ENCODE results near the gene SNX10.

SNX10 gene

GRCh38 chr7:26397796-26398426 lies 106.2 kb downstream of the SNX10 start:
- no peak for DNase-seq (ENCODE audit: low read depth, low spot score)
- H3K27ac ChIP-seq: no peak overlapping the region

- DNase-seq (ENCODE audit: low read depth, low spot score): no peak
- no peak overlapping the region for H3K27ac ChIP-seq
These were observed 106.7 kb downstream of the SNX10 start for GRCh38 chr7:26398427-26398755.

DNA sequence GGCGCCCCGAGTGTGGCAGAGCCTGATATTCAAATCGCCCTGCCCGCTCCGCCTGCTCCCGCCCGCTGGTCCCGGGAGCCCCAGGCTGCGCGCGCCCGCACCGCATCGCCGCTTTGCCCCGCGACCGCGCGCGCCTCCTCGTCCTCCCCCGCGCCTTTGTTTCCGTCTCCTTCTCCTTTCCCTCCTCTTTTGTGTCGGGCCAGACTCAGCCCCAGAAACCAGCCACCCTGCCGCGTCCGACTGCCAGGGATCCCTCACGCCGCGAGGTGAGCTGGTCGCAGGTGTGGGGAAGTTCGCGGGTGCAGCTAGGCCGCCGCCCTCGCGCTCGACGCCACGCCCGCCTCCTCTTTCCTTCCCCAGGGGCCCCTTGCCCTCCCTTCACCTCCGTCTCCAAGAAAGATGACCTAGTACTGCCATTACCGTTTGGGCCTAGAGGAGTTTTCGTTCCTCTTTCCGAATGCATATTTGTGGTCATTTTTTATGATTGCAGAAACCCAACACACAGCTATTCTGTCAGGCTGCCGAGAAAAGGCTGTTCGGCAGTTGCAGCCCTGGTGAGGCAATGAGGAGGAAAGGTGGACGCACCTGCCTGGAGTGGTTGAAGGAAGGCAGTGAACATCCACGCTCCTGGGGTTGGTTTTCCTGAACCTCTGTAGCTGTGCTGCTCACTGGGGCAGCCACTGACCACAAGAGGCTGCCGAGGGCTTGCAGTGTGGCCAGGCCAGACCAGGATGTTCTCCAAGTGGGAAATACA lies 107.3 kb downstream of the SNX10 start:
- peak; percentile 10 for DNase-seq (ENCODE audit: low read depth, low spot score)

DNA sequence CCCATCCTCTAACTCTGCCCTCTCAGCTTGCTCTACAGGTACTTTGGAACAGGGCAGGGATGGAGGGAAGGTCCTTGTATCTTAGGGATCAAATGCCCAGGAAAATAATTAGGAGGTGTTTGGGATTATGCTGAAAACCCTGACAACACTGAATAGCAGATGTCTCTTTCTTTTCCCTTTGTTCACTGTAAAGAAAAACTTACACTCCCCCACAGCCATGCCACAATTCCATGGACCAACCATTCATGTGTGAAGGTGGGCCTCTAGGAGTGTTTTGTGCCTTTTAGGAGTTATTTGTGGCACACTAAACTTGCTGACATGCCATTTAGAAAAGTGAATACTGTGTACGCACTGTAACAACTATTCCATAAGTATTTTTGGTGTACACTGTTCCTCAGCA lies 108.1 kb downstream of the SNX10 start:
- DNase-seq (ENCODE audit: low read depth, low spot score): no peak
- no peak overlapping the region for H3K27ac ChIP-seq

More for the DNA sequence above, 107.3 kb downstream of the SNX10 start:
- H3K27ac ChIP-seq: no peak overlapping the region

- H3K27ac ChIP-seq: no peak overlapping the region
These were observed 112.0 kb downstream of the SNX10 start for GRCh38 chr7:26403640-26404039.

DNA sequence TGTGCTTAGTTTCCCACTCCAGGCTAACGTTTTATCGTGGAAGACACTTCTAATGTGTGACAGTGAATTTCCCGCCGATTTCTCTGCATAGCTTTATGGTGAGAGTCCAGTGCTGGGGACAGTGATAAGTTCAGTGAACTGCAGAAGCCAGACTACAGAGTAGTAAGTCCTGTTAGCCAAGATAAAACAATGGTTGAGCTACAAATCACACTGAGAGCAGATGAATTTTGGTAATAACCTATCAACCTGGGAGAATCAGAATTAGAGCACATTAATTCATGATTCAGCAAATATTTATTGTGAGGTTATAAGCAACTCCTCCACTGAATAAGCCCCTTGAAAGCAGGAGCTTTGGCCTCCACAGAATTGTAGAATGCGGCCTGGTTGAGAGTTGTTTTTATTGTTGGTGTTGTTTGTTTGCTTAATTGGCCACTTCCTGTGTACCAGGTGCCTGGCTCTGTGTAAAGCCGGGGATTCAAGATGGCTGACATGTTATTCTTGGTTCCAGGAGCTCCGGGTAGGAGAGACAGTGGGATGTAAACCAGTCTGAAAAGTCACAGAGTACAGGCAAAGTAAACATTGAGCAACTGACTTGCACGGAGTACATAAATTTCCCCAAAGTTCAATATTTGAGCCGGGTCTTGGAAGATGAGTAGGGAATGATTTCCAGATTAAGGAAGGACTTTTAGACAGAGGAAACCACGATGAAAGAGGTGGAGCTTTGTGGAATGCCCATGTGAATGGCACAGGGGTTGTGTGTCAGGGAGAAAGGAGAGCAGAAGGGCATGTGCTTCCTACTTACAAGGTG lies 112.7 kb downstream of the SNX10 start:
- no peak overlapping the region for H3K27ac ChIP-seq

More at GRCh38 chr7:26403640-26404039, 112.0 kb downstream of the SNX10 start:
- no peak for DNase-seq (ENCODE audit: low read depth, low spot score)

DNA sequence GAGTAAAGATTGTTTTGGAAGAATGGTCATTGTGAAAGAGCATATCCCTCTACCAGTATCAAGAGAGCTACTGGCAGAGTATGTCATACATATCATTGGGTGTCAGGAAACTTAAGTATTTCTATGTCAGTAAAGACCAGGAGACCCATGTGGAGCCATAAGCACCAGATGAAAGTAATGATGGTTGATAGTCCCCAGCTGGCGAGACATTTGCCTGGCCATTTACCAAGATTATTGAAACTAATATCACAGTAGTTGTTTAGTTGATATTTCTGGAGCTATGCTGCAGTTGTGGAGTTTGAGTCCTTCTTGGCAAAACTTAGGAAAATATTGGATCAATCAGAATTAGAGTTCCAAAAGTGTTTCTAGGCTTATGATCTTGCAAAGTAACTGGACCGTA lies 114.8 kb downstream of the SNX10 start:
- DNase-seq (ENCODE audit: low read depth, low spot score): no peak
- H3K27ac ChIP-seq: no peak overlapping the region

More for the DNA sequence above, 112.7 kb downstream of the SNX10 start:
- DNase-seq (ENCODE audit: low read depth, low spot score): no peak

GRCh38 chr7:26409661-26410547 lies 118.2 kb downstream of the SNX10 start:
- no peak for DNase-seq (ENCODE audit: low read depth, low spot score)
- no peak overlapping the region for H3K27ac ChIP-seq

DNA sequence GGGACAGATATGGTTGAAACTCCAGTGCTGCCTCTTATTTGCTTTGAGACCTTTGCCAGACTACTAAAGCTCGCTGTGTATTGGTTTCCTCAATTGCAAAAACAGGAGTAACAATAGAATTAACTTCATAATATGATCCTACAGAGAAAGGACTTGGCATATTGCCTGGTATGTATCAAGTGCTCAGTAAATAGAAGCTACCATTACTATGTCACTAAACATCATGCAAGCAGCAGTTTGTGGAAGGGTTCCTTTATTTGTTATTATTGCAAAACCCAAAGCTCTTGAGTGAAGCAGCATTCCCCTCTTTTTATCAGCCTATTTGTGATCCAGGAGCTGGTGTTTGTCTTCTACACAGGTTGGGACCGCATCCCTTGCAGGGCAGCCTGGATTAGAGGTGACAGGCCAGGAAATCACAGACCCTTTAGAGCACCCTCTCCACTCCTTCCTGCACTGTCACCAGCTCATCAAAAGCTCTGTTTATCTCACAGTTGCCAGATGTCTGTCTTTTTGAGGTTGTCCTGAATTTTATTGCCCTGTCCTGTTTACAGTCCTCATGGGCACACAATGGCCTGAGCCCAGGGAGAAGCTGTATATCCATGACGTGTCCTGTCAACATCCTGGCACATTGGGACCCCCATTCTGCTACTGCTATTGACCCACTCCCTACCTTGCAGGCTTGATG lies 121.5 kb downstream of the SNX10 start:
- no peak for DNase-seq (ENCODE audit: low read depth, low spot score)
- no peak overlapping the region for H3K27ac ChIP-seq

GRCh38 chr7:26416004-26416403 lies 124.3 kb downstream of the SNX10 start:
- no peak overlapping the region for H3K27ac ChIP-seq
- DNase-seq (ENCODE audit: low read depth, low spot score): no peak

DNA sequence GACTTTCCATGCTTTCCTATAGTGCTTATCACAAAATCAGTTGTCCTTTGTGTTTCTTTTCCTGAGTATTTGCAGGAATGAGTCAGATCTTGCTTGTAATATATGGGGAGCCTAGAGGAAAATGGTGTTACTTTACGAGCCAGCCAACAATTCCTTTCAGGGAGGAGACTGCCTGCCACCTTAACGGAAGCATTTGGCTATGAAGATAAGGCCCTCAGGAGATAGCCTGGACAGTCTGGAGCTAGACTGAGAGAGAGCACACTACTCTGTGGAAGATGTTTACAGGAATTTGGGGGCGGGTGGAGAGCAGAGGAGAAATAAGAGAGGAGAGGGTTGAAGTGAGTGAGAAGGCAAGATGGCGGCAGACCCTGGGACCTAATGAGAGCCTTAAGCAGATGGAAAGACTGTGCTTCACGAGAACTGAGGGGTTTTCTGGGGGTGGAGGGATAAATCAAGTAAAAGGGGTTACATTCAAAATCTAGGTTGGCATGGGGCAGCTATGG lies 126.3 kb downstream of the SNX10 start:
- DNase-seq (ENCODE audit: low read depth, low spot score): no peak
- no peak overlapping the region for H3K27ac ChIP-seq

GRCh38 chr7:26419198-26419597 lies 127.5 kb downstream of the SNX10 start:
- no peak for DNase-seq (ENCODE audit: low read depth, low spot score)
- no peak overlapping the region for H3K27ac ChIP-seq

DNA sequence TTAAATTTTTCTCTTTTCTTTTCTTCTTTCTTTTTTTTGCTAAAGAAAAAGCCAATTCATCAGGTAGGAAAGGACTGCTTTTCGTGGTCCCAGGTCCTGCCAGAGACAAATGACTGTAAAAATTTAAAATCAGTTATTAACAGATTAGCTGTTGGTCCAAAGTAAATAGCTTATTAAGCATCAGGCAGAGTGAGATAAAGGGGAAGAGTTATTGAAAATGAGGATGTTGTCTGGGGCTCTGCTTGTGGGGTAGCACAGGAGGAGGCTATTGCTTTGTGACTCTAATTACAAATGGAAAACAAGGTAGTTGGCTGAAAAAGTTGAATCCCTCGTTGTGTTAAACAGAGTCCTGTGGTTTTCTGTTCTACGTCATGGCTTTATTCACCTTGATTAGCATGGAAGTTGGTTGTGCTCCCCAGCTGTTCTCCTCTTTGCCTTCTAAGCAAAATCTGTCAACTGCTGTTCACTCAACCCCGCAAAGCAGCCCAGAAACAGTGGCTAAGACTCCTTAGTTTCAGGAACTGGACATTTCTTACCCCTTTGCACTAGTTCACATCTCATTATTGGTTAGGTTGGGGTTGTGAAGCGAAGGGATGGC lies 128.9 kb downstream of the SNX10 start:
- no peak for DNase-seq (ENCODE audit: low read depth, low spot score)
- H3K27ac ChIP-seq: no peak overlapping the region

DNA sequence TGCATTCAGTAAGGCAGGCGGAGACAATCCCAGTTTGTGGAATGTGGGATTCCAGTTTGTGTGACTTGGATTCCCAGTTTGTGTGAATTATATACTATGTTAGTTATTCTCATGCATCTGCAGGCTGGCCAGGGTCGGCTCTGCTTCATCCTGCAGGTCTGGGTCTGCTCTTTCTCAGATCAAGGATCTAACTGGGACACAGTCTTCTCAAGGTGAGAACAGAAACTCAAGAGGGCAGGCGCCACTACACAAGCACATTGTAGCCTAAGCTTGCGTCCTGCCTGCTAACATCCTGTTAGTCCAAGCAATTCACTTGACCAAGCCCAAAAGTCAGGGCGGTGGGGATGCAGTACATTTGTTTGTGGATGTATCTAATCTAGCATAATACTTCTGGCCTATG lies 131.1 kb downstream of the SNX10 start:
- DNase-seq (ENCODE audit: low read depth, low spot score): no peak
- no peak overlapping the region for H3K27ac ChIP-seq

DNA sequence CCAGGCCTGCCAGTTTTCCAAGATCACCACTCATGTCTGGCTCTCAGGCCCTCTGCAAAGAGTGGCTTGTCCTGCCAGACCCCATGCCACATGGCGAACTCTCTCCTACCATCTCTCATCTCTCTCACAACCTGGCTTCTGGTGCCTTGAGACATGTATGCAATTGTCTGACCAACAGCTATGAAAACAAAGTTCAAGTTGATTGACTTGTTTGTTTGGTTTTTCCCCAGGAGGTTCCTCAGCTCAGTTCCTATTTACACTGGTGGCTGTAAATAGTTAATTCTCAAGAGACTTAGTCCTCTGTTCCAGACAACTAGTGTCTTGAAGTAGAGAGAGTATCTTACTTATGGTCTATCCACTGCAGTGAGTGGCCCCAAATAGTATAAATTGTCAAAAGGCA lies 131.8 kb downstream of the SNX10 start:
- DNase-seq (ENCODE audit: low read depth, low spot score): no peak
- H3K27ac ChIP-seq: no peak overlapping the region
